Lower leg skin (tissue), 4 donors: ENCODE measurements around the gene ZNF787. TPM values are rescaled to one million over a fixed set of nuclear protein-coding genes. Genes with fewer than 3 reads are reported as not detected.

Experiments
- DNase-seq, 2 donors: peaks; one replicate each; pipeline ENCODE4 v3.0.0-alpha.2; 2019; ENCODE audit warnings: low spot score in 2 of 2
- H3K4me3 ChIP-seq: fragments of 200-600 bp; sonication (generic); 2 replicates; pipeline ENCODE4 v1.5.1; 2017; ENCODE audit warnings: mild to moderate bottlenecking, low read depth; ENCODE audit not compliant: poor library complexity, severe bottlenecking
- POLR2A ChIP-seq, 2 donors: fragments of 450-650 bp; IDR thresholded peaks; one replicate each; pipeline ENCODE4 v1.6.1; 2016 to 2017; ENCODE audit warnings: antibody characterized with exemption in 2 of 2, mild to moderate bottlenecking in 1 of 2, moderate library complexity in 1 of 2
- WGBS, 2 donors: methylation state at CpG; one replicate each; pipeline ENCODE4 v1.1.5; 2018; 5-methylcytosine and 5-hydroxymethylcytosine counted together
- intact Hi-C: fragments of 100-400 bp; cut with DNase I; formaldehyde crosslinking; loops from one replicate; pipeline ENCODE4 v1.15.0; 2023; ENCODE audit warnings: low total_unique reads
- total RNA-seq, 4 donors: library from RNA; depleted of rRNA; stranded (reverse); fragments of >200 nt; gene quantifications; one replicate each; pipeline ENCODE4 v1.1.0, GENCODE V29; 2016
- TF ChIP-seq, protein P1 (sequence below), 3 donors: fragments of 450-650 bp; IDR thresholded peaks; one replicate each; pipeline ENCODE4 v1.5.1; 2016; ENCODE audit warnings: antibody characterized with exemption in 3 of 3, mild to moderate bottlenecking in 3 of 3, moderate library complexity in 2 of 3

ZNF787 gene
- total RNA-seq, 4 donors from 2014 or later: 11.6 to 21.5 (median 19.9) TPM

DNA sequence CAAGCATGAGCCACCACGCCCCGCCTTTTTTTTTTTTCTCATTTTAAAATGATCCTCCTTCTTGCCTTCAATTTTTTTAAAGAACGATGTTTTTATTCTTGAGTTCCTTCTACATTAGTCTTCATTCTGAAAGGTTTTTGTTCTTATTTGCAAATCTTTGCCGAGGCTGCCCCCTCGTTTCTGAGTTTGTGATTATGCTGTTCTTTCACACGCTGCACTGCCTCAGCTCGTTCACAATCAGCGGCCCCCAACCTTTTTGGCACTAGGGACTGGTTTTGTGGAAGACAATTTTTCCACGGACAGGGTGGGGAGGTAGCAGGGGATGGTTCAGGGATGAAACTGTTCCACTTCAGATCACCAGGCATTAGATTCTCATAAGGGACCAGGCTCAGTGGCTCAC is 26.6 kb downstream of the ZNF787 start:
- no peak overlapping the region for H3K4me3 ChIP-seq
- intact Hi-C loops: no loop called here
- no peak for DNase-seq
- 93 to 96% methylated on average over 8 to 9 of the region's 9 CpGs for WGBS, 2 donors
- no peak for TF ChIP-seq POLR2A (IDR thresholded peaks at IDR 0.05)
- TF ChIP-seq, protein P1, sequence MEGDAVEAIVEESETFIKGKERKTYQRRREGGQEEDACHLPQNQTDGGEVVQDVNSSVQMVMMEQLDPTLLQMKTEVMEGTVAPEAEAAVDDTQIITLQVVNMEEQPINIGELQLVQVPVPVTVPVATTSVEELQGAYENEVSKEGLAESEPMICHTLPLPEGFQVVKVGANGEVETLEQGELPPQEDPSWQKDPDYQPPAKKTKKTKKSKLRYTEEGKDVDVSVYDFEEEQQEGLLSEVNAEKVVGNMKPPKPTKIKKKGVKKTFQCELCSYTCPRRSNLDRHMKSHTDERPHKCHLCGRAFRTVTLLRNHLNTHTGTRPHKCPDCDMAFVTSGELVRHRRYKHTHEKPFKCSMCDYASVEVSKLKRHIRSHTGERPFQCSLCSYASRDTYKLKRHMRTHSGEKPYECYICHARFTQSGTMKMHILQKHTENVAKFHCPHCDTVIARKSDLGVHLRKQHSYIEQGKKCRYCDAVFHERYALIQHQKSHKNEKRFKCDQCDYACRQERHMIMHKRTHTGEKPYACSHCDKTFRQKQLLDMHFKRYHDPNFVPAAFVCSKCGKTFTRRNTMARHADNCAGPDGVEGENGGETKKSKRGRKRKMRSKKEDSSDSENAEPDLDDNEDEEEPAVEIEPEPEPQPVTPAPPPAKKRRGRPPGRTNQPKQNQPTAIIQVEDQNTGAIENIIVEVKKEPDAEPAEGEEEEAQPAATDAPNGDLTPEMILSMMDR (IDR thresholded peaks at IDR 0.05): no peak

DNA sequence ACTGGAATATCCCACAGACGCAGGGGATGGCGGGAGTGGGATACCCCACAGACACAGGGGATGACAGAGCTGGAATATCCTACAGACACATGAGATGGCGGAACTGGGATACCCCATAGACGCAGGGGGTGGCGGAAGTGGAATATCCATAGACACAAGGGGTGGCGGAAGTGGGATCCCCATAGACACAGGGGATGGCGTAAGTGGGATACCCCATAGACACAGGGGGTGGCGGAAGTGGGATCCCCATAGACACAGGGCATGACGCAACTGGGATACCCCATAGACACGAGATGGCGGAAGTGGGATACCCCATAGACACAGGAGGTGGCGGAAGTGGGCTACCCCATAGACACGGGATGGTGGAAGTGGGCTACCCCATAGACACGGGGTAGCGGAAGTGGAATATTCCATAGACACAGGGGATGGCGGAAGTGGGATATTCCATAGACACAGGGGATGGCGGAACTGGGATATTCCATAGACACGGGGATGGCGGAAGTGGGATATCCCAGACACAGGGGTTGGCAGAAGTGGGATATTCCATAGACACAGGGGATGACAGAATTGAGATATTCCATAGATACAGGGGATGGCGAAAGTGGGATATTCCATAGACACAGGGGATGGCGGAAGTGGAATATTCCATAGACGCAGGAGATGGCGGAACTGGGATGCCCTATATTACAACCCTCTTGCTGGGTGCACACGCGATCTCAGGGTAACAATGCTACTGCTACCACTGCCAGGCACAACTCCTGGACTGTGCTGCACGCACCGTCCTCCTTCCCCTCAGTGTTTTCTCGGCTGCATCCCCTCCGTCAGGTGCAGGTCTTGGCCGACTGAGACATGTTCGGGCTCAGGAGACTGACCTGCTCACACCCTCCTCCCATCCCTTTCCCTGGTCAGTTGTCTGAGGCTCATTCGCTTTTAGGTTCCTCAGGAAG is 28.1 kb downstream of the ZNF787 start:
- no peak for TF ChIP-seq POLR2A (IDR thresholded peaks at IDR 0.05)
- TF ChIP-seq, protein P1 (IDR thresholded peaks at IDR 0.05): no peak
- no peak overlapping the region for H3K4me3 ChIP-seq
- WGBS, 2 donors: 96 to 98% methylated on average over 32 of the region's 32 CpGs
- intact Hi-C loops: no loop called here
- no peak for DNase-seq

GRCh38 chr19:56091751-56092546 is 29.1 kb downstream of the ZNF787 start:
- intact Hi-C loops: no loop called here
- 66 to 79% methylated on average over 38 of the region's 38 CpGs for WGBS, 2 donors
- no peak for DNase-seq
- no peak overlapping the region for H3K4me3 ChIP-seq
- TF ChIP-seq, protein P1 (IDR thresholded peaks at IDR 0.05): no peak
- TF ChIP-seq POLR2A (IDR thresholded peaks at IDR 0.05): no peak

DNA sequence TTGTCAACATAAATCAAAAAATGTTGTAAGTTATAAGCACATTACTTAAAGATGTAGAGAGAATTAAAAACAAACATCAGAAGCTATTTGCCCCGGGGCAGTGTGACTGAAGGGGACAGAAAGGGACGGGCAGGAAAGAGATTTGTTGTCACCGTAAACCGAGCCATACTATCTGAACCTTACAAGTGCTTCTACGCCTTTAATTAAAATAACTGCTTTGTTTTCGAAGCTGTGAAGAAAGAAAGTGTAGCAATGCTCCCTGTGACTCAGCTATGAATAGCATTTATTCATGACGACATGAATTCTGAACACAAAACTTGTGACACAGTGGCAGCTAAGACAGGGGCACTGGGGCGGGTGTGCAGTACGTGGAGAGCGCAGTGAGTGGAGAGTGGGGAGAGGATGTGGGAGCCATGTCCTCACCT is 30.0 kb downstream of the ZNF787 start:
- 45 to 67% methylated on average over 10 of the region's 10 CpGs for WGBS, 2 donors
- no peak for DNase-seq
- no peak overlapping the region for H3K4me3 ChIP-seq
- intact Hi-C loops: no loop called here
- TF ChIP-seq, protein P1 (IDR thresholded peaks at IDR 0.05): no peak
- TF ChIP-seq POLR2A (IDR thresholded peaks at IDR 0.05): no peak

DNA sequence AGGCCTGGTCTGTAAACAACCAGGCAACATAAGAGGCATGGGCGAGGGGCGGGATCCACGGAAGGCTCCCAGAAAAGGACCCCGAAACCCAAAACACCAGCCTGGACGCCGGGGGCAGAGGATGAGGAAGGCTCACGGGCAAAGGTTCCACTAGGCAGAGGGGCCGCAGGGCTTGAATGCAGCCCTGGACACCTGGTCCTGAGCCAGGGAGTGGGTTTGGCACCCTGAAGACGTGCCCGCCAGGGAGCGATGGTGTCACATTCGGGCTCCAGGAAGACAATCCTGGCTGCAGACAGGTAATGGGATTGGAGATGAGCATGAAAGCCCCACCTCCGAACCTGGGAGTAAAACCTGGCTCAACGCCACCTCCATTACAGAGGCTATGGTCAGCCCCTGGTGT is 31.8 kb downstream of the ZNF787 start:
- no peak overlapping the region for H3K4me3 ChIP-seq
- intact Hi-C loops: no loop called here
- 85 to 86% methylated on average over 14 of the region's 14 CpGs for WGBS, 2 donors
- no peak for TF ChIP-seq POLR2A (IDR thresholded peaks at IDR 0.05)
- TF ChIP-seq, protein P1 (IDR thresholded peaks at IDR 0.05): no peak
- DNase-seq: no peak
